SH-SY5Y (cell line): ENCODE data around the gene PROKR1.

ENCODE experiments used
- GATA2 ChIP-seq: IDR thresholded peaks from 2 replicates; pipeline ENCODE4 v1.6.1; 2011; ENCODE audit warnings: mild to moderate bottlenecking, low read depth, low read length
- GATA3 ChIP-seq: IDR thresholded peaks from 2 replicates; pipeline ENCODE4 v1.6.1; 2011; ENCODE audit warnings: low read depth, mild to moderate bottlenecking, low read length, moderate library complexity

DNA sequence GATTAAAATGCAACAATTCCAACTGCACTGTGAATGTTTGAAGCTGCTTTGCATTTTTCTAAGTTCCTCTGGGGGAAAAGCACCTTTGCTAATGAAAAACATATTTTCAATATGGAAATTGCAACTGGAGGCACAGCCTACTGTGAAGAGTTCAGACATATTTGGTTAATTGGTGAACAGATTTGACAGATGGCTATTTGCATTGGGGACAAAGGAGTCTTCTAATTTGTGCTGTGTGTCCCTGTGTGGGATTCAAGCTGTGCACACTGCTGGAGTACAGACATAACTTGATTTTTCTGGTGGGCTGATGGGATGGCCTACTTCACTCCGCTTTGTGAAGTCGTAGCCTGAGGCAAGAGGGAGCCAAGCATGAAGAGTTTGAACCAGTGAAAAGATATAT, 50.6 kb downstream of the PROKR1 start:
- TF ChIP-seq GATA2 (no peak), GATA3 (no peak)
